ENCODE measurements around the gene MAP6D1. TPM values are rescaled to one million over a fixed set of nuclear protein-coding genes. Genes with fewer than 3 reads are reported as not detected.
"Not testable (repeated sequence)": the region's sequence is repeated elsewhere in the genome, so short reads cannot be mapped to it uniquely, and the experiment has no call there.

MAP6D1 gene
- polyA plus RNA-seq, 3 donors from 2014 or later = not detected

DNA sequence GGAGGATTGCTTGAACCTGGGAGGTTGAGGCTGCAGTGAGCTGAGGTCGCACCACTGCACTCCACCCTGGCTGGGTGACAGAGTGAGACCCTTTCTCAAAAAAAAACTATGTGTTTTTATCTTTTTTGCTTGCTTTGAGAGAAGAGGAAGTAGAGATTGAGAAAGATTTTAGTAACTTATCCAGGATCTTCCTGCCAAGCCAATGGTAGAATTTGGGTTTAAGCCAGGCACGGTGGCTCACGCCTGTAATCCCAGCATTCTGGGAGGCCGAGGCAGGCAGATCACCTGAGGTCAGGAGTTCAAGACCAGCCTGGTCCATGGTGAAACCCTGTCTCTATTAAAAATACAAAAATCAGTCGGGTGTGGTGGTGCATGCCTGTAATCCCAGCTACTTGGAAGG is 48.9 kb downstream of the MAP6D1 start:
- DNase-seq; H3K9me3 Mint-ChIP-seq; H3K27me3 Mint-ChIP-seq (ENCODE audit: low read depth in 3 of 3); H3K27ac Mint-ChIP-seq; H3K4me3 Mint-ChIP-seq; H3K4me1 Mint-ChIP-seq: not testable (repeated sequence)
- peaks cover 17 to 54% (median 45%) of the 10 kb centered on the region in 3 donors for H3K36me3 Mint-ChIP-seq

DNA sequence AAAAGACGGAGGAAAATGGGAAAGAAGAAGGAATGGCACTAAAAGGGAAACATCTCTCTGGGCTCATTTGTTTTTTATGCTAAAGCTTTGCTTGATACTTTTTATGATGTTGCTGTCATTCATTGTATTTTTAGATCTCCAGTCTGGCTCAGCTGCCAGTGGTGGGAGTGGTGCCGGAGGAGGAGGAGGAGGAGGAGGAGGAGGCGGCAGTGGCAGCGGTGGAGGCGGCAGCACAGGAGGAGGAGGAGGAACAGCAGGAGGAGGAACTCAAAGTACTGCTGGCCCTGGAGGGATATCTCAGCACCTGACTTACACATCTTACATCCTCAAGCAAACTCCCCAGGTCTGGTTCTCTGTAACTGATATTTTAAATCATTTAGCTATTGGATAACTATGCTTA is 49.6 kb downstream of the MAP6D1 start:
- Mint-ChIP-seq H3K4me3 (no peak overlapping the region), H3K27me3 (ENCODE audit: low read depth in 3 of 3) (peaks cover 0 to 2% (median 0%) of the 10 kb centered on the region in 3 donors), H3K36me3 (peaks cover 17 to 47% (median 41%) of the 10 kb centered on the region in 3 donors), H3K4me1 (no peaks in the 10 kb centered on the region), H3K27ac (no peak overlapping the region), H3K9me3 (no peaks in the 10 kb centered on the region)
- no peak for DNase-seq

DNA sequence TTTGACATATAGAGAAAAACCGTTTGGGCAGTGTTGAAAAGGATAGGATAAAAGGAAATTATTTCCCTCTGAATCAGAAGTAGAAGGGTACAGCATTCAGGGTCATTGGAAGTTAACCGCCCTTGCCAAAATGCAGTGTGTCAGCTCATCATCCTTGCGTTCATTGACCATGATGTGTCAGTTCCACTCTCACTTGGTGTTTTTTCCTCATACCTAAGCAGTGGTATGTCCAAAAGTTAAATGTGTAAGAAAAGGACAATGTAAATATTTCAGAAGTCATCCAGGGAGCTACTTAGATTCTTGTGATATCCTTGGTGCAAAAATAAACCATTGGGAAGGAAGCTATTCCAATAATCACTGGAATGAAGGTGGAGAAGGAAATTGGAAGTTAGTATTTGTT is 50.7 kb downstream of the MAP6D1 start:
- H3K4me3 Mint-ChIP-seq = no peak overlapping the region
- H3K27me3 Mint-ChIP-seq (ENCODE audit: low read depth in 3 of 3) = peaks cover 0 to 2% (median 0%) of the 10 kb centered on the region in 3 donors
- H3K27ac Mint-ChIP-seq = no peak overlapping the region
- DNase-seq = no peak
- H3K36me3 Mint-ChIP-seq = peaks cover 17 to 39% (median 33%) of the 10 kb centered on the region in 3 donors
- H3K4me1 Mint-ChIP-seq = no peaks in the 10 kb centered on the region
- no peaks in the 10 kb centered on the region for H3K9me3 Mint-ChIP-seq

DNA sequence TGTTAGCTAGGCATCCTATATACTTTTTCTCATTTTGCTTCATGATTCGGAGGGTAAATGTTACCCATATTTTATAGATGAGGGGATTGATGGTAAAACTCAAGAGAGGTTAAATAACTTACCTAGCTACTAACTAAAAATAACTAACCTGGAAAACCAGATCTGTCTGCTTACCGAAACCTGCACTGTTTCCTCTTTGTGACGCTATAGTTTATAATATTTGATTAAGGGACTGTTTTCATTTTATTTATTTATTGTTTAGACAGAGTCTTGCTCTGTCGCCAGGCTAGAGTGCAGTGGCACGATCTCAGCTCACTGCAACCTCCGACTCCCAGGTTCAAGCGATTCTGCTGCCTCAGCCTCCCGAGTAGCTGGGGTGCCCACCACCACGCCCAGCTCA is 55.9 kb downstream of the MAP6D1 start:
- peaks cover 7 to 19% (median 9%) of the 10 kb centered on the region in 3 donors for H3K36me3 Mint-ChIP-seq
- H3K9me3 Mint-ChIP-seq = no peaks in the 10 kb centered on the region
- H3K4me3 Mint-ChIP-seq = no peak overlapping the region
- no peak overlapping the region for H3K27ac Mint-ChIP-seq
- H3K27me3 Mint-ChIP-seq (ENCODE audit: low read depth in 3 of 3) = peaks cover 0 to 3% (median 0%) of the 10 kb centered on the region in 3 donors
- DNase-seq = no peak
- H3K4me1 Mint-ChIP-seq = peaks cover 4 to 7% of the 10 kb centered on the region in 2 donors

DNA sequence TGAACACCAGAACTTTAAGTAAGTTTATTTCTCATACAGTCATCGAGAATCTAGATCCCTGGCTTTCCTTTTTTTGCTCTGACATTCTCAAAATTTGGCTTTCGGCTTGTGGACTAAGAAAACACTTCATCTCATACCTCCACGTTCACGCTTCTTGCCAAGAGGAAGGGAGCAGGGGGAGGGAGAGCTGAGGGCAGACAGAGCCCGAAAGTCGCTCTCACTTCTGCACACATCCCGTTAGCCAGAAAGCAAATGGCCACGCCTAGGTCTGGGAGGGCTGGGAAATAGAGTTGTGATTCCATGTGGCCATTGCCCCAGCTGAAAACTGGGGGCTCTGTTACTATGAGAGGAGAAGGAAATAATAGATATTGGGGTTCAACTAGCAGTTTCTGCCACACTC is 57.3 kb downstream of the MAP6D1 start:
- H3K27me3 Mint-ChIP-seq (ENCODE audit: low read depth in 3 of 3) = peaks cover 0 to 3% (median 0%) of the 10 kb centered on the region in 3 donors
- peaks cover 4 to 7% of the 10 kb centered on the region in 2 donors for H3K4me1 Mint-ChIP-seq
- no peak overlapping the region for H3K27ac Mint-ChIP-seq
- no peaks in the 10 kb centered on the region for H3K9me3 Mint-ChIP-seq
- H3K36me3 Mint-ChIP-seq = peaks cover 3 to 10% (median 7%) of the 10 kb centered on the region in 3 donors
- H3K4me3 Mint-ChIP-seq = no peak overlapping the region
- no peak for DNase-seq

DNA sequence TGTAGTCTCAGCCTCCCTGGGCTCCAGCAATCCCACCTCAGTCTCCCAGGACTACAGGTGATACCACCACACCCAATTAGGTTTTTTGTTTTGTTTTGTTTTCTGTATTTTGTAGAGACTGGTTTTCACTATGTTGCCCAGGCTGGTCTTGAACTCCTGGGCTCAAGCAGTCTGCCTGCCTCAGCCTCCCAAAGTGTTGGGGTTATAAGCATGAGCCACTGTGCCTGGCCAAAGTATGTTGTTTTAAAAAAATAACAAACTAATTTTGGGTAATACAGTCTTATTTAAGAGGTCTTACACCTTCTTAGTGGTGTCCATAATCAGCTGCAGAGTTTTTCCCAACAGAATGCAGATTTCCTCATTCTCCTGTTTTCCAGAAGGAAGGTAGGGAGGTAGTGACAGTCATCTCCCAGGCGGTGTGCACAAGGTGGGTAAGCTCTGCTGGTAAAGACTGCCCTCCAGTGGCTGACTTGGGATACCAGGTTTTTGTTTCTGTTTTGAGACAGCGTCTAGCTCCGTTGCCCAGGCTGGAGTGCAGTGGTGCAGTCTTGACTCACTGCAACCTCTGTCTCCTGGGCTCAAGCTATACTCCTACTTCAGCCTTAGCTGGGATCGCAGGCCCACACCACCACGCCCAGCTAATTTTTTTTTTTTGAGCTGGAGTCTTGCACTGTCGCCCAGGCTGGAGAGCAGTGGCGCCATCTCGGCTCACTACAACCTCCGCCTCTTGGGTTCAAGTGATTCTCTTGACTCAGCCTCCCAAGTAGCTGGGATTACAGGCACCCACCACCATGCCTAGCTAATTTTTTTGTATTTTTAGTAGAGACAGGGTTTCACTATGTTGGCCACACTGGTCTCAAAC is 58.4 kb downstream of the MAP6D1 start:
- H3K27ac Mint-ChIP-seq = peak overlapping the region in 1 of 6 donors; percentile 24
- no peak overlapping the region for H3K4me3 Mint-ChIP-seq
- no peaks in the 10 kb centered on the region for H3K9me3 Mint-ChIP-seq

DNA sequence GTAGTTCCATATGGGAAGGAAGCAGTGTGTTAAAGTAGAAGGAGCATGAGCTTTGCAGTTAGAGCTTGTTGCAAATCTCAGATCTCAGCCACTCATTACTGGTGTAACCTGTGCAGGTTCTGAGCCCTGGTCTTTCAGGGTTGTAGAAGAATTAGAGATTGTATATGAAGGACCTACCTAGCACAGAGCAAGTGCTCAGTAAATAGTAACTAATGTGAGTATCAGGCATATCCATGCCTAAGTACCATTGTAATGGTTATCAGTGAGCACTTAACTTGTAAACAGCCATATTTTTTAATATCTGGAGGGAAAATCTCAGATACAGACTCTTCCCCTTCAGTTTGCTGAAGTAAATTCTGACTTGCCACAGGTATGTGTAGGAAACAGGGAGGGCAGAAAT is 59.3 kb downstream of the MAP6D1 start:
- Mint-ChIP-seq H3K27ac (peak overlapping the region in 3 of 6 donors; percentile 2 to 40 (median 26)), H3K9me3 (no peaks in the 10 kb centered on the region), H3K36me3 (peaks cover 3 to 21% (median 15%) of the 10 kb centered on the region in 3 donors)

More for the DNA sequence above, 58.4 kb downstream of the MAP6D1 start:
- Mint-ChIP-seq H3K4me1 (peaks cover 4 to 7% of the 10 kb centered on the region in 2 donors), H3K27me3 (ENCODE audit: low read depth in 3 of 3) (peaks cover 0 to 3% (median 0%) of the 10 kb centered on the region in 3 donors), H3K36me3 (peaks cover 3 to 16% (median 11%) of the 10 kb centered on the region in 3 donors)
- peak; percentile 52 to 67 (median 60) for DNase-seq

More for the DNA sequence above, 59.3 kb downstream of the MAP6D1 start:
- Mint-ChIP-seq H3K27me3 (ENCODE audit: low read depth in 3 of 3) (peaks cover 0 to 3% (median 0%) of the 10 kb centered on the region in 3 donors), H3K4me3 (no peak overlapping the region), H3K4me1 (peaks cover 4 to 7% of the 10 kb centered on the region in 2 donors)
- no peak for DNase-seq

Other genes starting within 250 kb of the MAP6D1 start
- 10 to 100 TPM; 33.4 to 52.5 (median 49.8) TPM for gene KLHL24, start 190.0 kb downstream of the MAP6D1 start, polyA plus RNA-seq
- 1 to 10 TPM; 2.1 to 6.3 (median 2.4) TPM for gene YEATS2, start 127.8 kb downstream of the MAP6D1 start, polyA plus RNA-seq
- gene PARL, start 59.3 kb upstream of the MAP6D1 start, polyA plus RNA-seq = 100 to 1,000 TPM in 2 of 3 donors, 10 to 100 TPM in 1; 82.7 to 180 (median 120) TPM
- 10 to 100 TPM; 11.3 to 12.7 (median 11.5) TPM for gene ABCC5, start 192.3 kb upstream of the MAP6D1 start, polyA plus RNA-seq
- not detected for gene HTR3D, start 206.2 kb upstream of the MAP6D1 start, polyA plus RNA-seq
- gene HTR3C, start 227.5 kb upstream of the MAP6D1 start, polyA plus RNA-seq = not detected